ENCODE data around the gene MYO1D.
"Not testable (repeated sequence)": the region's sequence is repeated elsewhere in the genome, so short reads cannot be mapped to it uniquely, and the experiment has no call there.

MYO1D gene

DNA sequence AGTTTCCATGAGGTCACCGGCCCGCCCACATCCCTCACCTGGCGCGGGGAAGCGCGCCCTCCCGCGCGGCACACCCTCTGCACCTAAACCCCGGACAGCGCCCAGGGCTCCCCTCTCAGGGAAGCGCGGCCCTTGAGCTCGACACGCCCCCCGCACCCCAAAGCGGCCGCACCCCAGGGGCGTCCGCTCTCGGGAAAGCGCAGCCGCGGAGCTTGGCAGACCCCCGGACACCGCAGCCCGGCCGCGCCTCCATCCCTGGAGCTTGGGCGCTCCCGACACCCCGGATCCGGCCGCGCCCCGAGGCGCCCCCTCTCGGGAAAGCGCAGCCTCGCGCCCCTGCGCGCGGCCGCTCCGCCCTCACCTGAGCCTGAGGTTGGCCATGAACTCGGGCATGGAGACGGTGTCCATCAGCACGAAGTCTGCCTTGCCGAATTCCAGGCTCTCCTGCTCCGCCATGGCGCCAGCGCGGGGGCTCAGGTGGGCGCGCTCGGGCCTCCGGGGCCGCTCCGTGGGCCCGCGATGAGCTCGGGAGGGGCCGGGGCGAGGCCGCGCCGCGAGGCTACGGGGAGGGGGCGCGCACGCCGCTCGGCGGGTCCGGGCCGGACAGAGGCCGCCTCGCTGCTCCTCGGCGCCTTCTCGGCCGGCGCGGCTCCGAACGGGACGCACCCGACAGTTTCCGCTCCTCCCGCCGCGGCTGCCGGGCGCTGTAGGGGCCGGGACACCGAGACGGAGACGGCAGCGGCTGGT is at the start of gene MYO1D:
Gene MYO1D (minus strand): TSS at position 708 of the 747 bp plus-strand sequence. CDS start 252 bp downstream, at position 456.
- Histone ChIP-seq H3K36me3 (ENCODE audit: control insufficient read depth, low read depth, low read length) (no peaks in the 10 kb centered on the region), H3K9me3 (ENCODE audit: control insufficient read depth, low read depth, low read length) (no peaks in the 10 kb centered on the region), H3K4me1 (ENCODE audit: control insufficient read depth, low read depth, low read length) (peaks cover 12% of the 10 kb centered on the region), H3K27me3 (ENCODE audit: control insufficient read depth, insufficient read depth, low read length) (peaks cover 10% of the 10 kb centered on the region), H3K27ac (ENCODE audit: low read length) (peak within 1 kb of the TSS; percentile 59), H3K9ac (ENCODE audit: low read length) (peak within 1 kb of the TSS; percentile 56), H3K4me3 (ENCODE audit: low read length) (peak within 1 kb of the TSS; percentile 68)

DNA sequence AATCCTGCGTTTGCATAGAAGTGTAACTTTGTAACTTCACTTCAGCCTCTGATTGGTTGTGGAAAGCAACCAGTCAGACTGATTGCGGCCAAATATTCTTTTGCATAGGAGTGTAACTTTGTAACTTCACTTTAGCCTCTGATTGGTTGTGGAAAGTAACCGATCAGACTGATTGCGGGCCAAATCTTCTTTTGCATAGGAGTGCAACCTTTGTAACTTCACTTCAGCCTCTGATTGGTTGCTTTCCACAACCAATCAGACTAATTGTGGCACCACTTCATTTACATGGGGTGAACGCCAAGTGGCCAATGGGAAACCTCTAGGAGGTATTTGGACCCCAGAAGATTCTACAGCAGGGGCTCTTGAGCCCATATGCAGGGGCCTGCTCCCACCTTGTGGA is 49.3 kb upstream of the MYO1D start:
- H3K9me3 ChIP-seq (ENCODE audit: control insufficient read depth, low read depth, low read length), result no peaks in the 10 kb centered on the region
- H3K27me3 ChIP-seq (ENCODE audit: control insufficient read depth, insufficient read depth, low read length), result peaks cover 14% of the 10 kb centered on the region
- no peak overlapping the region for H3K9ac ChIP-seq (ENCODE audit: low read length)
- H3K4me1 ChIP-seq (ENCODE audit: control insufficient read depth, low read depth, low read length), result peaks cover 14% of the 10 kb centered on the region
- H3K27ac ChIP-seq (ENCODE audit: low read length), result no peak overlapping the region
- no peak overlapping the region for H3K4me3 ChIP-seq (ENCODE audit: low read length)
- H3K36me3 ChIP-seq (ENCODE audit: control insufficient read depth, low read depth, low read length), result peaks cover 1% of the 10 kb centered on the region

DNA sequence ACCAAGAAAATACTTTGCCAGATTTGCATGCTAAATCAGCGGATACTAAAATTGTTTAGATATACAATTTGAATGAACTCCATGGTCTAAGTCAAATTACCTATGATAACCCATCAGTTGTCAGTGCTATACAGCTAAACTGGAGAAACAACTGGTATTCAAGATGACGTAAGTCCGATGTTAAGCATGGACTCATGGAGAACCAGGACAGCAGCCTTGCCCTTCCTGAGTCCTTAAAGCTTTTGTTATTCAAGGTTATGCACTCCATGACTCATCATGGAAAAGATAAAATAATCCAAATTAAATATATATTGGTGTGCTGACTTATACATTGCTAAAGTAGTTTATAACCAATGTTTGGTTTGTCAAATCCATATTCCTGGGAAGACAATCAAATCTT is 47.0 kb upstream of the MYO1D start:
- not testable (repeated sequence) for H3K9me3 ChIP-seq (ENCODE audit: control insufficient read depth, low read depth, low read length); H3K27ac ChIP-seq (ENCODE audit: low read length); H3K36me3 ChIP-seq (ENCODE audit: control insufficient read depth, low read depth, low read length)

DNA sequence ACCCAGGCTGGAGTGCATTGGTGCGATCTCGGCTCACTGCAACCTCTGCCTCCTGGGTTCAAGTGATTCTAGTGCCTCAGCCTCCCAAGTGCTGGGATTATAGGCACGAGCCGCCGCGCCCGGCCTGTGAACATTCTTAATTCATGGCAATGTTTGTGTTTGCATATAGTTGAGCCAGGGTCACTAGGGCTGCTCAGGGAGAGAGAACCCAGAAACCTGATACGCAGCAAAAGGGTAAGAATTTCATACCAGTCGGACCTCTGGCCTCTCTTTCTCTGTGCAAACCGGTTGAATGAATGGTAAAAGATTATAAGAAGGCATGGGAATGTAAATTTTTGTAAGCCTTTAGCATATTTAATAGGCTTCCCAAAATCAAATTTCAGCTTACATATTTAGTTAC is 44.1 kb upstream of the MYO1D start:
- Histone ChIP-seq H3K27ac (ENCODE audit: low read length) (no peak overlapping the region), H3K36me3 (ENCODE audit: control insufficient read depth, low read depth, low read length) (no peaks in the 10 kb centered on the region), H3K9ac (ENCODE audit: low read length) (no peak overlapping the region)

More for the DNA sequence above, 47.0 kb upstream of the MYO1D start:
- peaks cover 12% of the 10 kb centered on the region for H3K27me3 ChIP-seq (ENCODE audit: control insufficient read depth, insufficient read depth, low read length)
- not testable (repeated sequence) for H3K4me3 ChIP-seq (ENCODE audit: low read length); H3K4me1 ChIP-seq (ENCODE audit: control insufficient read depth, low read depth, low read length); H3K9ac ChIP-seq (ENCODE audit: low read length)

DNA sequence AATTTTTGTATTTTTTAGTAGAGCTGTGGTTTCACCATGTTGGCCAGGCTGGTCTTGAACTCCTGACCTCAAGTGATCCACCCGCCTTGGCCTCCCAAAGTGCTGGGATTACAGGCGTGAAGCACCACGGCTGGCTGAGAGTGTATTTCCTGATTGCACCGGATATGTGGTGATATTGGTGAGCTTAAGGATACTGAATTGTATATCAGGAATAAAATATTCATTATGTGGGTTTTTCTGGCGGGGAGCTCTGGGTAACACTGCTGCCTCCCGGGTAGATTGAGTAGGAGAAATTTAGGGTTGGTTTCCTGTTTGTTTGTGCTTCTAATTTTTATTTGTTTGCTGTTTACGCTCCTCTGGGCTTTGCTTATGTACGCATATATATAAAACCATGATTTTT is 43.4 kb upstream of the MYO1D start:
- Histone ChIP-seq H3K4me3 (ENCODE audit: low read length) (no peak overlapping the region), H3K36me3 (ENCODE audit: control insufficient read depth, low read depth, low read length) (no peaks in the 10 kb centered on the region), H3K9ac (ENCODE audit: low read length) (no peak overlapping the region), H3K9me3 (ENCODE audit: control insufficient read depth, low read depth, low read length) (no peaks in the 10 kb centered on the region), H3K27me3 (ENCODE audit: control insufficient read depth, insufficient read depth, low read length) (no peaks in the 10 kb centered on the region), H3K27ac (ENCODE audit: low read length) (no peak overlapping the region), H3K4me1 (ENCODE audit: control insufficient read depth, low read depth, low read length) (peaks cover 15% of the 10 kb centered on the region)

More for the DNA sequence above, 44.1 kb upstream of the MYO1D start:
- Histone ChIP-seq H3K4me3 (ENCODE audit: low read length) (no peak overlapping the region), H3K27me3 (ENCODE audit: control insufficient read depth, insufficient read depth, low read length) (no peaks in the 10 kb centered on the region), H3K4me1 (ENCODE audit: control insufficient read depth, low read depth, low read length) (peaks cover 15% of the 10 kb centered on the region), H3K9me3 (ENCODE audit: control insufficient read depth, low read depth, low read length) (no peaks in the 10 kb centered on the region)

DNA sequence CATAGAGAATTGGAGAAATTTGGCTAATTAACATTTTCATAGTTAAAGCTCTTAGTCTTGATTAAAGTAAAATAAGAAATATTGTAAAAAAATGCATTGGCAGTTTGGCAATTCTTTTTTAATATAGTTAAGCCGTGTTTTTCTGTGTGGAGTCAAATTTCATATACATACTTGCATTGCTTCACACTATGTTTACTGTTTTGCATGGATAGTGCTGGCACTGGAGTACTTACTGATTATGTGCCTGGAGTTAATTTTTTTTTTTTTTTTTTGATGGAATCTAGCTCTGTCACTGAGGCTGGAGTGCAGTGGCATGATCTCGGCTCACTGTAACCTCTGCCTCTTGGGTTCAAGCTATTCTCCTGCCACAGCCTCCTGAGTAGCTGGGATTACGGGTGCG is 43.0 kb upstream of the MYO1D start:
- not testable (repeated sequence) for H3K4me3 ChIP-seq (ENCODE audit: low read length); H3K27me3 ChIP-seq (ENCODE audit: control insufficient read depth, insufficient read depth, low read length); H3K9ac ChIP-seq (ENCODE audit: low read length); H3K9me3 ChIP-seq (ENCODE audit: control insufficient read depth, low read depth, low read length); H3K27ac ChIP-seq (ENCODE audit: low read length); H3K36me3 ChIP-seq (ENCODE audit: control insufficient read depth, low read depth, low read length)
- peaks cover 15% of the 10 kb centered on the region for H3K4me1 ChIP-seq (ENCODE audit: control insufficient read depth, low read depth, low read length)

DNA sequence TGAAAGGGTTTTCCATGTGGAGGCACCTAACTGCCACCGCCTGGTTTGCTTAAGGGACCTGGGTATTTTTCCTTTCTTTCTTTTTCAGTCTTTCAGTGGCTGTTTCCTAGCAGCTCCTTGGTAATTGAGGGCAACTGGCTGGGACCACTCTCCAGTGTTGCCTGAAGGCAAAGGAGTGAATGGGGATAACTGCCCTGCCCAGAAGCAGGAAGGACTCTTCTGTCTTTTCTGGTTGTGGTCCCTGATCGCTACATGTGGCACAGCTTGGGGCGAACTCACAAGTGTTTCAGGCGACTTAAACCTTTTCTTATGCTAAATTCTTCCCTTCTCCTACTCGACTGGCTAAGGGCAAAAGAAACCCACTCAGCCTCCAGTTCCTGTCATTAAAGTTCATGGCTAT is 40.9 kb upstream of the MYO1D start:
- H3K36me3 ChIP-seq (ENCODE audit: control insufficient read depth, low read depth, low read length), result no peaks in the 10 kb centered on the region
- H3K27me3 ChIP-seq (ENCODE audit: control insufficient read depth, insufficient read depth, low read length), result no peaks in the 10 kb centered on the region
- no peak overlapping the region for H3K27ac ChIP-seq (ENCODE audit: low read length)
- H3K9me3 ChIP-seq (ENCODE audit: control insufficient read depth, low read depth, low read length), result no peaks in the 10 kb centered on the region
- peak overlapping the region; percentile 39 for H3K4me3 ChIP-seq (ENCODE audit: low read length)
- H3K9ac ChIP-seq (ENCODE audit: low read length), result no peak overlapping the region
- peaks cover 15% of the 10 kb centered on the region for H3K4me1 ChIP-seq (ENCODE audit: control insufficient read depth, low read depth, low read length)

DNA sequence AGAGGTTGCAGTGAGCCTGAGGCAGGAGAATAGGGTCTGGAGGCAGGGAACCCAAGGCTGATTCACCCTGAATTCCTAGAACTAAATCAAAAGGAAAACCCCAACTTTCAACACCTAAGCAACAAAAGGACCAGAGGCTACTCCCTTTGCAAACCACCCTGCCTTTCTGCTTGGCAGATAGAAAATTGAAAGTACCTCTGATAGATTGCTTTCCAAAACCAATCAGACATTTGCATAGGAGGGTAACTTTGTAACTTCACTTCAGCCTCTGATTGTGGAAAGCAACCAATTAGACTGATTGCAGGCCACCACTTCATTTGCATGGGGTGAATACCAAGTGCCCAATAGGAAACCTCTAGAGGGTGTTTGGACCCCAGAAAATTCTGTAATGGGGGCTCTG is 40.2 kb upstream of the MYO1D start:
- H3K4me1 ChIP-seq (ENCODE audit: control insufficient read depth, low read depth, low read length), result peaks cover 20% of the 10 kb centered on the region
- no peaks in the 10 kb centered on the region for H3K27me3 ChIP-seq (ENCODE audit: control insufficient read depth, insufficient read depth, low read length)
- no peak overlapping the region for H3K27ac ChIP-seq (ENCODE audit: low read length)
- H3K36me3 ChIP-seq (ENCODE audit: control insufficient read depth, low read depth, low read length), result no peaks in the 10 kb centered on the region
- H3K9ac ChIP-seq (ENCODE audit: low read length), result no peak overlapping the region
- no peak overlapping the region for H3K4me3 ChIP-seq (ENCODE audit: low read length)
- H3K9me3 ChIP-seq (ENCODE audit: control insufficient read depth, low read depth, low read length), result no peaks in the 10 kb centered on the region

DNA sequence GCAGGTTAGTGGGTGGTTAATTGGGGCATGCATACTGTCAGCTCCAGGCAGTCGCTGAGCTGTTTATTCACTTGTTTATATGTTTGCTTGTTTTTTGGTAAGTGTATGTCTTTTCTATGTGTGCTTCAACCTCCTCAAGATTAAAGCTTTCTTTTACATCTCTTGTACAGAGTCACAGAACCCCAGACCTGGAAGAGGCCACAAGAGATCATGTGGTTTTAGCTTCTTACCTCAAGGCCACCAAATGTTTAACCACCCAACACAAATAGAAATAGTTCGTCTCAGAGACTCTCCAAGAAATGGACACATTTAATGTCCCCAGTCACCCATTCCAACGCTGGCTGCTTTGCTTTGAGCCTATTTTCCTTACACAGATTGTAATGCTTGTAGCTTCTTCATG is 39.2 kb upstream of the MYO1D start:
- Histone ChIP-seq H3K4me3 (ENCODE audit: low read length) (no peak overlapping the region), H3K9ac (ENCODE audit: low read length) (no peak overlapping the region), H3K27ac (ENCODE audit: low read length) (no peak overlapping the region), H3K27me3 (ENCODE audit: control insufficient read depth, insufficient read depth, low read length) (no peaks in the 10 kb centered on the region), H3K36me3 (ENCODE audit: control insufficient read depth, low read depth, low read length) (no peaks in the 10 kb centered on the region), H3K4me1 (ENCODE audit: control insufficient read depth, low read depth, low read length) (peaks cover 22% of the 10 kb centered on the region), H3K9me3 (ENCODE audit: control insufficient read depth, low read depth, low read length) (no peaks in the 10 kb centered on the region)

DNA sequence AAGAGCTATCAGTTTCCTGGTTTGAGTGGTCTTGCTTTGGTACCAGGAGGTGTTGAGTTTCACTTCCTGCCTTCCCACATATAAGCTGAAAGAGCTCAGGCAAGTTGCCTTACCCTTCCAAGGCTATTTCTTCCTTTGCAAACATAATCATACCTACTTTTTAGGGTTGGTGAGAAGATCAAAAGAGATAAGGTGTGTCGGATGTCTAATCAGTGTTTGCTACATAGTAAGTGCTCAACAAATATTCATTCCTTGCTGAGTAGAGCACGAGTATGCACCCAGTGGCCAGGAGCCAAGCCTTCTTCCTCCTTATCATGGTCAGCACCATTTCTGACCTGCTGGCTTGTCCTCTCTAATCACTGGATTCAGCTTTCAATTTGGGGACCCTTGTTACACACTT is 38.3 kb upstream of the MYO1D start:
- Histone ChIP-seq H3K4me1 (ENCODE audit: control insufficient read depth, low read depth, low read length) (peaks cover 22% of the 10 kb centered on the region), H3K27me3 (ENCODE audit: control insufficient read depth, insufficient read depth, low read length) (no peaks in the 10 kb centered on the region), H3K9me3 (ENCODE audit: control insufficient read depth, low read depth, low read length) (no peaks in the 10 kb centered on the region), H3K9ac (ENCODE audit: low read length) (no peak overlapping the region), H3K4me3 (ENCODE audit: low read length) (no peak overlapping the region), H3K27ac (ENCODE audit: low read length) (no peak overlapping the region), H3K36me3 (ENCODE audit: control insufficient read depth, low read depth, low read length) (no peaks in the 10 kb centered on the region)

DNA sequence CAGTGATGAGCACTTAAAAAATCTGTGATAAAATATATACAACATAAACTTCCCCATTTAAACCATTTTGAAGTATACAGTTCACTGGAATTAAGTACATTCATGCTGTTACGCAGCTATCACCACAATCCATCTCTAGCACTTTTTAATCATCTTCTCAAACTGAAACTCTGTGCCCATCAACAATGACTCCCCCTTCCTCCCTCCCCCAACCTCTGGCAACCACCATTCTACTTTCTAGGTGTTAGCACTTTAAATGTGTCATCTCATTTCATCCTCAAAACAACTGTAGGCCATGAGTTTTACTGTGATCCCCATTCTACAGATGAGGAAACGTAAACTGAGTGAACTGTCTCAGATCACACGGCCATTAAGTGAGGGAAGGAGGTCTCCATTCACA is 37.3 kb upstream of the MYO1D start:
- Histone ChIP-seq H3K36me3 (ENCODE audit: control insufficient read depth, low read depth, low read length) (no peaks in the 10 kb centered on the region), H3K9me3 (ENCODE audit: control insufficient read depth, low read depth, low read length) (no peaks in the 10 kb centered on the region), H3K4me1 (ENCODE audit: control insufficient read depth, low read depth, low read length) (peaks cover 22% of the 10 kb centered on the region), H3K4me3 (ENCODE audit: low read length) (no peak overlapping the region), H3K27ac (ENCODE audit: low read length) (no peak overlapping the region), H3K9ac (ENCODE audit: low read length) (no peak overlapping the region), H3K27me3 (ENCODE audit: control insufficient read depth, insufficient read depth, low read length) (no peaks in the 10 kb centered on the region)

DNA sequence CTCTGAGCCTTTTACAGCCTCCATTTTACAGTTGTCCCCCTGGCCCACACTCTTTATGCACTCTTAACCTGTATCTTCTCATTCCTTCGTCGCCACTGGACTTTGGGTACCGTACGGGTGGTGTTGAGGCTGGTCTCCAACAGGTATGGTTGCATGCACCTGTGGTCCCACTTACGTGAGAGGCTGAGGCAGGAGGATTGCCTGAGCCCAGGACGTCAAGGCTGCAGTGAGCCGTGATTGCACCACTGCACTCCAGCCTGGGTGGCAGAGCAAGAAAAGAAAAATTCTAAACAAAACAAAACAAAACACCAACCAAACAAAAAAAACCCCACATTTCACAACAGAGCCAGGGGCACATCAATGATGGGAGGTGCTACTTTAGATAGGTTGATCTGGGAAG is 36.7 kb upstream of the MYO1D start:
- no peaks in the 10 kb centered on the region for H3K27me3 ChIP-seq (ENCODE audit: control insufficient read depth, insufficient read depth, low read length)
- no peaks in the 10 kb centered on the region for H3K36me3 ChIP-seq (ENCODE audit: control insufficient read depth, low read depth, low read length)
- H3K9ac ChIP-seq (ENCODE audit: low read length), result no peak overlapping the region
- H3K4me3 ChIP-seq (ENCODE audit: low read length), result no peak overlapping the region
- peaks cover 22% of the 10 kb centered on the region for H3K4me1 ChIP-seq (ENCODE audit: control insufficient read depth, low read depth, low read length)
- H3K9me3 ChIP-seq (ENCODE audit: control insufficient read depth, low read depth, low read length), result no peaks in the 10 kb centered on the region
- no peak overlapping the region for H3K27ac ChIP-seq (ENCODE audit: low read length)
